ENCODE data around the gene ZBTB16. TPM values are rescaled to one million over a fixed set of nuclear protein-coding genes. Genes with fewer than 3 reads are reported as not detected.

ZBTB16 gene
- total RNA-seq, 1 donor from 2014 or later, result 0.53 TPM

DNA sequence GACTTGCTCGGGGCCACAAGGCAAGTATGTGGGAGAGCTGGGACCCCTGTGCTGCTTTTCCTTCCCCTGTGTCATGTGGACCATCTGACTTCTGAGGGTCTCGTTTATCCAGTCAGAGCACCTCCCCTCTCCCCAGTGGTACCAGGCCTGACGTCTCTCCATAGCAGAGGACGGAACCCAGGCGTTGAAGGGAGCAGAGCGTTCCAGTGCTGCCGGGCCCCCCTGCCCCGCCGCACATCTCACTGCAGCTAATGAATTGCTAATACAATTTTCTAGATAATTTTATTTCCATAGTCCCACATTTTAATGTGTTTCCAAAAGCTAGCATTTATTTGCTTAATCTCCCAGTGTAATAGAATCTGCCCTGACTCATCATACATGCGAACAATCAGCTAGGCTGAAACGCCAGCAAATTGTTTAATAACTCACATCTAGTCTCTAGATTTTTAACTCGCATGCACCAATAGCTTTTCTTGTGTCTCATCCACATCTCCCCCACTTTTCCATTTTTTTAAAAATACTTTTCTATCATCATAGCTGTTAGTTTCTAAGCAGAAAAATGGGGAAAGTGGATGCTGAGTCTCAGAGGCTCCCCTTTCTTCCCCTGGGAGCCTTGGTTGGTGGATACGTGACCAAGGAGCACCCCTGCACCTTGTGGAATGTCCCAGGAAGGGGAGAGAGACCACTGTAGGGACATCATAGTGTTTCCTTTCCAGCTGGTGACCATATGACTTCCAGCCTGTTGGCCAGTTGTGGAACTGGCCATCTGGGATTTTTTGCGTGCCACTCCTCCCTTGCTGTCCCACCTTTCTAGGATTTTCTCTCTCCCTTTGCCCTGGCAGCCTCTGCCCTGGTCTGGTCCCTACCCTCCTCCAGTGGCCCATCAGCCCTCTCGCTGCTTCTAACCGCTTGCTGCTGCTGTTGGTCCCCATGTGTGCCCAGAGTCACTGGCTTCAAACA, 178.1 kb downstream of the ZBTB16 start:
- peak; percentile 54 for DNase-seq (ENCODE audit: low read depth)

GRCh38 chr11:114239753-114240161, 180.2 kb downstream of the ZBTB16 start:
- DNase-seq (ENCODE audit: low read depth), result no peak

- no peak for DNase-seq (ENCODE audit: low read depth)
These were observed 182.5 kb downstream of the ZBTB16 start for GRCh38 chr11:114242032-114242431.

DNA sequence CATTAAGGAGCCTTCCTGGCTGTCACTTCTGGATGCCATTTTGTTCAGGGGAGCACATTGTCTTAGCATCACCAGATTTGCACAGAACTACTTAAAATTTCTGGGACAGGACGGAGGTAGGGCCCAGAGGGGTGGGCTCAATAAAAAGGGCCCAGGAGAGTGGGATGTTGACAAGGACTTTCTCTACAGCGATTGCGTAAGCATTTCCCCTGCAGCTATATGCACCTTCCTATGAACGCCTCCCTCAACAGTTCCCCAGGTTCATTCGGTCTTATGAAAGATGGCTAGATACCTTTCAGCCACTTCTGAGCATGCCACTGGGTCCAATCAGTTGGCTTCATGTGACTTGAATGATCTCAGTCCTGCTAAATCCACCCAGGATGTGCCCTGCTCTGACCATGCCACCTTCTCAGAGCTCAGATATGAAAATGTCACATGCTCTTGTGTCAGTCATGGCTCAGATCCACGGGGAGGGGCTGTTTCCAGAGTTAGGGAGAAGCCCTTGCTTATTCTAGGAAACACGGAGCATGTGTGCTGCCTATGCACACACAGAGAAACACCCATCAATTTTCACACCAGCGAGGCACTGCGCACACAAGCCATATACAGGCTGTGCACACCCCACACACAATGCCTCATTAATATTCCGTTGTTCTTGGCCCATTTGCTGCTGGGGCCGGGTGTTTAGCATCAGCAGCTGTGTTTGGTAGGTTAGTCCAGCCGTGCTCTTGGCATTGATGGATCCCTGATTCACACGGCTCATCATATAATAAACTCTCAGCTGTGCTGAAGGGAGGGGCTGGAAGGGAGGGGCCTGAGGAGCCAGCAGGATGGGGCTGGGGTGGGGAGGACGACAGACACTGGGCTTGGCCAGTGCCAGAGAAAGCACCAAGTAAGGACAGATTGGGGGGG, 184.2 kb downstream of the ZBTB16 start:
- DNase-seq (ENCODE audit: low read depth), result peak; percentile 64

GRCh38 chr11:114244726-114245394, 185.3 kb downstream of the ZBTB16 start:
- no peak for DNase-seq (ENCODE audit: low read depth)

DNA sequence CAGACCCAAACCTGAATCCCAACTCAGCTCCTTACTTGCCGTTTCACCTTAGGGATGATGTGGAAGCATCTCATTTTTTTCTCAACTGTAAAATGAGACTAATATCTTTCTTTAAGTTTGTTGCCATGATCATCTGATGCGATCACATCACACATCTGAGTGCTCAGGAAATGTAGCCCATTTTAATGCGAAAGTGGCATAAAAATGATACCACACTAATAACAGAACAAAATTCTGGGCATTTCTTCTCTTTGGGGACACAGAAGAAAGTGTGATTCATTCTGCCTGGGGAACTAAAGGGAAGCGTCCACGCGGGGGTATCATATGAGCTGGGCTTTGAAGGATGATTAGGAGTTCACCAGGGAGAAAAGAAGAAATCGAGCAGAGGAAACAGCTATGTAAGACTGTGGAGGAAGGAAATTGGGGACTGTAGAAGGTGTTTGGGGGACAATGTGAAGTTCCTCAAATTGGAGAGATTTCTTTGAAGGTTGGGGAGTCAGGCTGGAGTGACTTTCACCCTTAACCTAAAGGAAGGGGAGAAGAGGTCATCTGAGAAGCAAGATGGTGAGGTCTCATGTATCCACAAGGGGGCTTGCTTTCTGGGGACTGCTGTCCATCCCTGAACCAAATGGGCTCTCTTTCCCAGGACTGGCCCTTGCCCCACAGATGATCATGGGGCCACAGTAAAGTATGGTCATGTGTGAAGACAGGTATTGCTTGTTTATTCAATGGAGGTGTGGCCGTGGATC, 187.0 kb downstream of the ZBTB16 start:
- DNase-seq (ENCODE audit: low read depth), result no peak

GRCh38 chr11:114247070-114247789, 187.7 kb downstream of the ZBTB16 start:
- no peak for DNase-seq (ENCODE audit: low read depth)

- no peak for DNase-seq (ENCODE audit: low read depth)
These were observed 190.7 kb downstream of the ZBTB16 start for GRCh38 chr11:114250180-114250579.

GRCh38 chr11:114250993-114251814, 191.7 kb downstream of the ZBTB16 start:
- DNase-seq (ENCODE audit: low read depth), result no peak

- no peak for DNase-seq (ENCODE audit: low read depth)
These were observed 192.4 kb downstream of the ZBTB16 start for GRCh38 chr11:114251815-114252337.

- DNase-seq (ENCODE audit: low read depth), result no peak
These were observed 193.3 kb downstream of the ZBTB16 start for GRCh38 chr11:114252767-114253166.

GRCh38 chr11:114253771-114254170, 194.3 kb downstream of the ZBTB16 start:
- DNase-seq (ENCODE audit: low read depth), result no peak

DNA sequence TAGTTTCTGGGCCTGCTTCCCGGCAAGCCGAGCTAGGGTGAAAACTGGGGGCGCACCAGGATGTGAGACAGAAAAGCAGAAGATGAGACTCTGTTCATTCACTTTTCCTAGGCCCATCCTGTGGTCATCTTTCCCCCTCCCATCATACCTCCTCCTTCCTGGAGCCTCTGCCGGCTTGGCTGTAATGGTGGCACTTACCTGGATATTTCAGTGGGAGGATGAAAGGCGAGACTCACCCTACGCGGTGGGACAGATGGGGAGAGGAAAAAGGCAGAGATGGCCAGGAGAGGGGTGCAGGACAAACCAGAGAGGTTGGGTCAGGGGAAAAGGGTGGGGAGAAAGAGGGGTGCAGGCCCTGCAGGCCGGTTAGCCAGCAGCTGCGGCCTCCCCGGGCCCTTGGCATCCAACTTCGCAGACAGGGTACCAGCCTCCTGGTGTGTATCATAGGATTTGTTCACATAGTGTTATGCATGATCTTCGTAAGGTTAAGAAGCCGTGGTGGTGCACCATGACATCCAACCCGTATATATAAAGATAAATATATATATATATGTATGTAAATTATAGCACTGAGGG, 195.1 kb downstream of the ZBTB16 start:
- DNase-seq (ENCODE audit: low read depth), result no peak

GRCh38 chr11:114255289-114255688, 195.8 kb downstream of the ZBTB16 start:
- DNase-seq (ENCODE audit: low read depth), result no peak

- DNase-seq (ENCODE audit: low read depth), result no peak
These were observed 196.9 kb downstream of the ZBTB16 start for GRCh38 chr11:114256176-114256966.

DNA sequence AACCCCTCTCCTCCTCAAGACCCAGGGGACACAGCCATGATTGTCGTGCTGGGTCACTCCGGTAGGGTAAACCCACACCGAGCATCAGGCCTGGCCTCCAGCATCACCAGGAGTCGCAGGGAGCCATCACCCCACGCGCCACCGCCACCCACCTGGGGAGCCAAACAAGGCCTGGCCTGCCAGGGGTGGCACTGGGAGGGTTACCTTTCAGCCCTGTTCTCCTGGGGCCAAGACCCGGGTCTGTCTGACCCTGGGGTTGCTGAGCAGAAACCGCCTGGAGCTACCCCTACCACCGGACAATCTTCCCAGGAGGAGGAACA, 197.4 kb downstream of the ZBTB16 start:
- DNase-seq (ENCODE audit: low read depth), result no peak

- DNase-seq (ENCODE audit: low read depth), result no peak
These were observed 198.4 kb downstream of the ZBTB16 start for GRCh38 chr11:114257621-114258558.
